HG03196 (cell line): ENCODE data around the gene NRTN.

ENCODE experiments used
- ATAC-seq: cut with Tn5 transposase; IDR thresholded peaks from one replicate; pipeline ENCODE4 v1.9.1; 2021; ENCODE audit not compliant: unreplicated experiment

NRTN gene

GRCh38 chr19:5789886-5790558, 14.8 kb upstream of the NRTN start:
- no peak for ATAC-seq

DNA sequence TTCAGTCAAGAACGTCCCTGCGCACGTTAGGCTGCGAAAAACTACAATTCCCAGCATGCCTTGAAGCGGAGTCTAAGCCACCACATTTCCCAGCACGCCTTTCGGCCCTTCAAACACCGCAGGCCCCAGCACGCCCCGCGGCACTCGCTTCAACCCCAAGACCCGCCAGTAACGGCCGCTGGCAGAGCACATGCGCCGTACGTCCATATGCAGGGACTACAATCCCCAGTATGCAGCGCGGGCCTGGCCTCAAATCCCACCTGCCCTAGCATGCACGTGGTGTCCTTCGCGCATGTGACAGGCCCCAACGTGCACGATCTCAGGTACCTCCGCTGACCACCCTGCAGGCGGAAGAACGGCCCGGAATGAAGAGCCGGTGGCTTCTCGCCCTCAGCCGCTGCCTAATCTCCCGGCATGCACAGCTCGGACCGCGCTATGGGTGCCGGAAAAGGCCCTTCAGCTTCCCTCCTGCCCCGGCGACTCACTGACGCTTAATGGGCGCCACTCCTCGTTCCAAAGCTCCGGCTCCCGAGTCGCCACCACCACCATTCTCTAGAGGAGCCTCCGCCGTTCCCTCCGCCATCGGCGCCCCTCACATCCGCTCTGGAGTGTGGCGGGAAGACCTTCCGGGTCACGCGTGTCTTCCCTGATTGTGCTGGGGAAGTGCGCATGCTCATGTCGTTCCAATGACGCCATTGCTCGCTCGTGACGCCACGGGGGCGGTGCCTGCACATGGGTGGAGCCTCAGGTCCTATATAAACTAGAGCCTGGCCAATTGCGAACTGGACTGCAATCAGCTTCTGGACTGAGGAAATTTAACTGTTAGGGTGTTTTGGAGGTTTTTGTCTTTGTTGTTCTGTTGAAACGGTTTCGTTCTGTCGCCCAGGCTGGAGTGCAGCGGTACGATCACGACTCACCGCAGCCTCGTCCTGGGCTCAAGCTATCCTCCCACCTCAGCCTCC, 14.0 kb upstream of the NRTN start, which contains the start of gene DUS3L:
Gene DUS3L (minus strand): TSS at position 605 of the 962 bp plus-strand sequence. CDS start 22 bp downstream, at position 583.
- ATAC-seq = peak; percentile 86

DNA sequence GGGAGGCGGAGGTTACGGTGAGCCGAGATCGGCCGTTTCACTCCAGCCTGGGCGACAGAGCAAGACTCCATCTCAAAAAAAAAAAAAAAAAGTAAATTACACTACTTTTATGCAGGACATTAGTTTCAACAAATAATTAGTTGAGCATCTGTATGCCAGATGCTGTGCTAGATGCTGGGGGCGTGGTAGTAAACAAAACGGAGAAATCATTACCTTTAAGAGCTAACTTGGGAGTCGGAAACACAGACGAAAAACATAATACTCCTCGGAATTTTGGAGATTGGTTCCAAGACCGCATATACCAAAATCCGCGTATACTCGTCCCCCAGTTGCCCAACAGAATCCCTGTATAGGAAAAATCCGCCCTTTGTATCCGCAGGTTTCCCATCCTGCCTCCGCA, 12.6 kb upstream of the NRTN start:
- no peak for ATAC-seq

- ATAC-seq = no peak
Observed at GRCh38 chr19:5793188-5793587, 11.7 kb upstream of the NRTN start.

DNA sequence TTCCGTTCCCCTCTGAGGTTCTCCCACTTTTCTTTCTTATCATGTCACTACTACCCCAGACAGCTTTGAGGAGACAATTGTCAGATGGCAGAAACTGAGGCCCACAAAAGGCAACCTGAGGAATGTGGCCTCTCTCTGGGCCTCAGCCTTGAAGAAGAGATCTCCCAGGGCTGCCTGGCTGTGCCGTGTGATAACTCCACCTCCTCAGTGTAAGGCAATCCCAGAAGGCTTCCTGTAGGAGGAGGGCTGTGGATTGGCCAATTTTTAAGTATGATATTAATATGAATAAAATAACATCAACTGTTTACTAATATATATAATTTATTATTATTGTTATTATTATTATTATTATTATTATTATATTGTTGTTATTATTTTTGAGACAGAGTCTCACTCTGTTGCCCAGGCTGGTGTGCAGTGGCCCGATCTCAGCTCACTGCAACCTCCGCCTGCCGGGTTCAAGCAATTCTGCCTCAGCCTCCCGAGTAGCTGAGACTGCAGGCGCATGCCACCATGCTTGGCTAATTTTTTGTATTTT, 9.4 kb upstream of the NRTN start:
- ATAC-seq = no peak

DNA sequence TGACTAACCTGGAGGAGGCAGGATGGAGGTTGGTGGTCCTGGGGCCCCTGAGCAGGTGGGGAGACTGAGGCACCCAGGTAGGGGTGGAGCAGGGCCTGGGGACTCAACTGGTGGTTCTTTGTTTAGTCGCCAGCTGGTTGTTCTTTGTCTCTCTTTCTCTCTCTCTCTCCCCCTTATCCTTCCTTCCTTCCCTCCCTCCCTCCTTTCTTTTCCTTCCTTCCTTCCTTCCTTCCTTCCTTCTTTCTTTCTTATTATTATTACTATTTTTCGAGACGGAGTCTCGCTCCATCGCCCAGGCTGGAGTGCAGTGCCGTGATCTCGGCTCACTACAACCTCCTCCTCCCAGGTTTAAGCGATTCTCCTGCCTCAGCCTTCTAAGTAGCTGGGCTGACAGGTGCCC, 6.6 kb upstream of the NRTN start:
- no peak for ATAC-seq

DNA sequence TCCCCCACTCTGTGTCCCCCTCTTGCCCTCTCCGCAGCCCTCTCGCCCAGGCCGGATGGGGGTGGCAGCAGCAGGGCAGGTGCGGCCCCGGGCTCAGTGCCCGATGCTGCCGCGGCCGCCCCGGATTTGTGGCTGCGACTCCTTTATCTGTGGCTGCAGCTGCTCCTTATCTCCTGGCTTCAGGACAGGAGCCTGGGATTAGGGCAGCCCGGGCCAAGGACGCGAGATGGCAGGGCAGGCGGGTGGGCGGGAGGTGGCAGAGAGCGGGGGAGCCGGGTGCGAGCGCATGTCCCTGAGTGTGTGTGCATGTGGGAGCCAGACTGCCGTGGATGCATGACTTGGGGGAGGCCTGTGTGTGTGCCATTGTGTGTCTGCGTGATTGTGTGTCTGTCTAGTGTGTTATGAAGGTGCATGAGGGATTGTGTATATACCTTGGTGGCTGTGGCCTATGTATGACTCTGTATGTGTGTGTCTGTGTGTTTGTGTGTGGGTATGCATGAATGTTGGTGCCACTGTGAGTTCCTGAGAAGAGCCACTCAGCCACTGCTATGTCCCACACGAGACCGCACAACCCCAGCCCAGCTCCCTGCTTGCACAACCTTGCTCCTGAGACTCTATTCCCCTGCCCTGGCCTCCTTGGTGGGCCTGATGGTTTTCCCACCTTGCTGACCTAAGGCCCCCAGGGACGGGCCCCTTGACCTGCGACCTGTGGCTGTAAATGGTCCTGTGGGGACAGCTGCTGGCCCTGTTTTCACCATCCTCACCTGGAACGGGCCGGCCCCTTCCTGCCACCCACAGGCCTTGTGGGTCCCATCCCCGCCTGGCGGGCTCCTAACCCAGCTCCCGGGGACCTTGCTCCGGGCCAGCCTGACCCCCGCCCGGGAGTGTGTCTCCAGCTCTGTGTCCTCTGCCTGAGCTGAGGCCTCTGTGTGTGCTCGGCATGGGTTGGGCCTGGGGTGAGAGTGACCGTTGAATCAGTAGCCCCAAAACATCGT, 5.3 kb upstream of the NRTN start:
- no peak for ATAC-seq

DNA sequence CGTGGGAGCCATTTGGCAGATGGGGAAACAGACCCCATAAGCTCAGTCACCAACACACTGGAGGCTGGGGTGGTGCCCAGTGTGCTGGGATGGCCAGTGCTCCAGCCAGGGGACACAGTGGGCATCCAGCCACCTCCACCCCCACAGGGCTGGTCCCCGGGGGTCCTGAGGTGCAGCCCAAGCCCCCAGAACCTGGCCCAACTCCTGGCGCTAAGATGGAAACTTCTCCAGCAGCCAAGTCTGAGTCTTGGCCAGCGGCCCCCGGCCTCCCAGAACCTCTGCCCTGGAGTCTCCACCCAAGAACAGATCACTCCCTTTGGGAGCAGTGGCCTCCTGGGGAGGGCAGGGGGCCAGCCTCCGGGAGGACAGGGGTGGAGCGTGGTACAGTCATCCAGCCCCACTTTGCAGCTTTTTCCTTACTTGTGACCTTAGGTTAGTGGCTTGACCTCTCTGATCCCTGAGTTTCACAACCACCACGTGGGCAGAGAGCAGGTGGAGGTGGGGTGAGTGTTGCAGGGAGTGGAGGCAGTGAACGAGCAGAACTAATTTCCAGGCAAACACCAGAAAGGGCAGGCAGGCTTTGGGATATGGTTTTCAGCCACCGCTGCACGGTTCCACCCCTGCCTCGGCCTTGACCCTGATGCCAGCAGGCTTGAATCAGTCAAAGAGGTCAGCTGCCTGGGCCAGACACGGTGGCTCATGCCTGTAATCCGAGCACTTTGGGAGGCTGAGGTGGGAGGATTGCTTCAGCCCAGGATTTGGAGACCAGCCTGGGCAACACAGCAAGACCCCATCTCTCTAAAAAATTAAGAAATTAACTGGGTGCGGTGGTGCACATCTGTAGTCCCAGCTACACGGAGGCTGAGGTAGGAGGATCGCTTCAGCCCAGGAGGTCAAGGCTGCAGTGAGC, 4.3 kb upstream of the NRTN start:
- ATAC-seq = no peak

GRCh38 chr19:5801796-5802619, 2.9 kb upstream of the NRTN start:
- no peak for ATAC-seq

DNA sequence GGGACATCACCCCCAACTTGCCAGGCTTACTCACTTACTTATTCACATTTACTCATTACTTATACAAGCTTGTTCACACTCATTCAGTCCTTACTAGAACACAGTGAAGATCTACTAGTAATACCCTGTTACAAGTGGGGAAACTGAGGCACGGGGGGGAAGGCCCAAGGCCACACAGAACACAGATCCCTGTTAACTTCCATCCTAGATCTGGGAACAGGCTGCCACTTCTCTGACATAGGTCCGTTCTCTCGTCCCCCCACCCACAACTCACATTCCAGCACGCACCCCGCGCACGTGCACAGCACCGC, 1.5 kb upstream of the NRTN start:
- ATAC-seq = no peak

GRCh38 chr19:5803752-5804515, 933 bp upstream of the NRTN start:
- peak; percentile 84 for ATAC-seq

GRCh38 chr19:5805462-5806132, 730 bp downstream of the NRTN start:
- ATAC-seq = no peak

DNA sequence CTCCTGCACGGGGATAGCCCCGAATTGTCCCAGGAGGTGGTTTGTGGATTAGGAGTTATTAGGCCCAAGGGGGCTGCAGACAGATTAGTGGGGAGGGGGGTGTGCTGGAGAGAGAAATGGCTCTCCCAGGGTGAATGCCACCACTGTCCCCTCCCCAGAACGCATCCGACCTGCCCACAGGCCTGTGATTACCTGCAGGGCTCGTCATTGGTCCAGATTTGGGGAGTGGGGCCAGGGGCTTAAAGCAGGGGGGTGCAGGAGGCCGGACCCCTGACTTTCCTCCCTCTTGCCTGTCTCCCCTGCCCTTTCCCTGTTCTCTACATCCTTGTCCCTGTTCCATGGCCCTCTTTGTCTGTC, 1.2 kb downstream of the NRTN start:
- no peak for ATAC-seq

DNA sequence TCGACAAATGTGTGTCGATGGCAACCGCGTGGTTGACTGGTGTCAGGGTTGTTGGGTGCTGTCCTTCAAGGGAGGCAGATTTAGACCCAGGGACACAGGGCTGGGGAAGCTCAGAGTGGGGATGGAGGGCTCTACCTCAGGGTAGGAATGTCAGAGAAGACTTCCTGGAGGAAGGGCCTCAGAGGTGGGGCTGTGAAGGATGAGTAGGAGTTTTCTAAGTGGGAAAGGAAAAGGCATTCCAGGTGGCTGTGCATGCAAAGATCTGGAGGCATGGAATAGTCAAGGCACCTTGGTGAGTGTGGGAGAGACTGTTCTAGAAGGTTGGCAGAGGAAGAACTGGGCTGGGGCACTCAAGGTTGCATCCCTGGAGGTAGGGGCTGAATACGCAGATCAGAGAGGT, 2.0 kb downstream of the NRTN start:
- no peak for ATAC-seq

GRCh38 chr19:5808120-5808816, 3.4 kb downstream of the NRTN start:
- no peak for ATAC-seq

DNA sequence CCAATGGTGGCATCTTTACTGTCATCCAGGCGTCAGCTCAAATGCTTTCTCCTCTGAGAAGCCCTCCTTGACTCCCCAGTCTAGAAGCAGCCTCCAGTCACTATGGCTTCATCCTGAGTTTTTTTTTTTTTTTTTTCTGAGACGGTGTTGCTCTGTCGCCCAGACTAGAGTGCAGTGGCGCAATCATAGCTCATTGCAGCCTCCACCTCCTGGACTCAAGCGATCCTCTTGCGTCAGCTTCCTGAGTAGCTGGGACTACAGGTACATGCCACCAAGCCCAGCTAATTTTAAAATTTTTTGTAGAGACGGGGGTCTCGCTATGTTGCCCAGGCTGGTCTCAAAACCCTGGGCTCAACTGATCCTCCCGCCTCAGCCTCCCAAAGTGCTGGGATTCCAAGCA, 4.2 kb downstream of the NRTN start:
- no peak for ATAC-seq

- ATAC-seq = no peak
Observed at GRCh38 chr19:5809469-5809868, 4.6 kb downstream of the NRTN start.
